Measurements from ENCODE around the gene BRSK2. TPM values are rescaled to one million over a fixed set of nuclear protein-coding genes. Genes with fewer than 3 reads are reported as not detected.

Gene BRSK2
- total and polyA plus RNA-seq, 9 of the 15 experiments (the other 6 are each of a cell fraction or from before 2014, with no cell fraction given): 0.06 to 0.52 (median 0.18) TPM; not detected in 5

DNA sequence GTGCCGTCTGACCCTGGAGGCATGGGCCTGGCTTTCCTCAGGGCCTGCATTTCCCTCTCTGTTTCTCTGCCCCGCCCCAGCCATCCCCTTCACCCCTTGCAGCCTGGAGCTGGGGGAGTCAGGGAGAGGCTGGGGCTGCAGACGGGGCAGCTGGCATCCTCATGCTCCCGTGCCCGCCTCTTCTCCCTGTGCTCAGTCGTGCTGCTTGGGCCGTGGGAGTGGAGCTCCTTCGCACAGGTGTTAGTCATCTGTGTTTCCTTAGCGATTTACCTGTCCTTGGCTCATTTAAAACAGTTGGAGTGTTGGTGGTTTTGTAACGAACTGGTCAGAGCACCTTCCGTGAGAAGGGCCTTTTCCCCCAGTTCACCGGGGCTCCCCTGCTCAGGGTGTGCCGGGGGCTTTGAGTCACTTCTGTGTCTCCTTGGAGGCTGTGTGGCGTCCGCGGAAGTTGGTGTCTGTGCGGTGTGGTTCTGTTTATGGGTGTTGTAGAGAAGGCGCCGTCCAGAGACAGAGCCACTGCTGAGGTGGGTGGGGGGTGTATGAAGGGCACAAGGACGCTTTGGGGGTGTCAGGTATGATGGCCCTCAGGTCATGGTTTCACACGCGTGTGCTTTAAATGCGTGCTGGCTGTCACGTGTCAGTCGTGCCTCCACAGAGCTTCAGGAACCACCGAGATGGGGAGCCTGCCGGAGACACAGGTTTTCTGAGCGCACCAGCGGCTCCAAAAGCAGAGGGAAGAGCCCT lies 19.5 kb downstream of the BRSK2 start:
- TF ChIP-seq, protein P1, sequence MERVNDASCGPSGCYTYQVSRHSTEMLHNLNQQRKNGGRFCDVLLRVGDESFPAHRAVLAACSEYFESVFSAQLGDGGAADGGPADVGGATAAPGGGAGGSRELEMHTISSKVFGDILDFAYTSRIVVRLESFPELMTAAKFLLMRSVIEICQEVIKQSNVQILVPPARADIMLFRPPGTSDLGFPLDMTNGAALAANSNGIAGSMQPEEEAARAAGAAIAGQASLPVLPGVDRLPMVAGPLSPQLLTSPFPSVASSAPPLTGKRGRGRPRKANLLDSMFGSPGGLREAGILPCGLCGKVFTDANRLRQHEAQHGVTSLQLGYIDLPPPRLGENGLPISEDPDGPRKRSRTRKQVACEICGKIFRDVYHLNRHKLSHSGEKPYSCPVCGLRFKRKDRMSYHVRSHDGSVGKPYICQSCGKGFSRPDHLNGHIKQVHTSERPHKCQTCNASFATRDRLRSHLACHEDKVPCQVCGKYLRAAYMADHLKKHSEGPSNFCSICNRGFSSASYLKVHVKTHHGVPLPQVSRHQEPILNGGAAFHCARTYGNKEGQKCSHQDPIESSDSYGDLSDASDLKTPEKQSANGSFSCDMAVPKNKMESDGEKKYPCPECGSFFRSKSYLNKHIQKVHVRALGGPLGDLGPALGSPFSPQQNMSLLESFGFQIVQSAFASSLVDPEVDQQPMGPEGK (CRISPR knock-in tag; IDR thresholded peaks at IDR 0.05; ENCODE audit: borderline replicate concordance): no peak
- TF ChIP-seq LARP7 (IDR thresholded peaks at IDR 0.05) (no peak), MTA3 (IDR thresholded peaks at IDR 0.05; ENCODE audit: borderline replicate concordance) (no peak), CCAR2 (IDR thresholded peaks at IDR 0.05; ENCODE audit: low read depth, low read length) (no peak), ZKSCAN8 (CRISPR knock-in tag; IDR thresholded peaks at IDR 0.05) (no peak), TGIF2 (CRISPR knock-in tag; IDR thresholded peaks at IDR 0.05) (no peak), CEBPG (CRISPR knock-in tag; IDR thresholded peaks at IDR 0.05) (no peak), CEBPG (tag; conservative IDR thresholded peaks at IDR 0.05 in 1 of 2, IDR thresholded peaks at IDR 0.05 in 1 of 2) (no peak), KAT8 (IDR thresholded peaks at IDR 0.05; ENCODE audit: low read depth) (no peak), ADNP (tag; IDR thresholded peaks at IDR 0.05) (no peak), THRA (IDR thresholded peaks at IDR 0.05) (no peak), ZNF311 (CRISPR knock-in tag; IDR thresholded peaks at IDR 0.05) (no peak), TCF15 (CRISPR knock-in tag; IDR thresholded peaks at IDR 0.05) (no peak), CBFA2T2 (conservative IDR thresholded peaks at IDR 0.05) (no peak), FOXA1 (IDR thresholded peaks at IDR 0.05; ENCODE audit: borderline replicate concordance) (no peak)
- DNase-seq (ENCODE audit: extremely low read depth in 1 of 4, low spot score in 3 of 4) (no peak), FAIRE-seq (no peak), ATAC-seq (no peak)
- Histone ChIP-seq H3K9me3 (replicated peaks; ENCODE audit: control insufficient read depth, insufficient read depth, low read depth, low read length) (no peaks in the 10 kb centered on the region), H3K79me2 (ENCODE audit: control insufficient read depth, insufficient read depth, low read length) (no peaks in the 10 kb centered on the region), H3K4me2 (ENCODE audit: insufficient read depth, low read length) (no peak overlapping the region), H3K27me3 (ENCODE audit: control insufficient read depth in 2 of 2, insufficient read depth in 2 of 2, low read length in 2 of 2) (peaks cover 0 to 10% of the 10 kb centered on the region in 2 experiments; a peak in 2 of 5 replicates), H3K9me1 (ENCODE audit: control insufficient read depth, insufficient read depth, low read length) (no peaks in the 10 kb centered on the region), H3K9ac (ENCODE audit: insufficient read depth in 1 of 2, low read depth in 2 of 2, low read length in 2 of 2) (no peak overlapping the region), H3K27ac (ENCODE audit: extremely low read depth, low read depth, low read length) (no peak overlapping the region), H2AFZ (ENCODE audit: low read depth, low read length) (no peak overlapping the region), H4K20me1 (replicated peaks; ENCODE audit: control insufficient read depth, insufficient read depth, low read length) (peaks cover 7% of the 10 kb centered on the region; the same call in 1 of the 2 replicates), H3K4me3 (no peak overlapping the region), H3K36me3 (ENCODE audit: control insufficient read depth, insufficient read depth, low read length) (no peaks in the 10 kb centered on the region), H3K4me1 (replicated peaks in 1 of 2; ENCODE audit: control insufficient read depth in 2 of 2, insufficient read depth in 2 of 2, low read length in 2 of 2) (peaks cover 0 to 19% of the 10 kb centered on the region in 2 experiments; a peak in 2 of 5 replicates)
- ChIA-PET POLR2A (no interaction called here), CTCF (ENCODE audit: low intra/inter-chr PET ratio) (interaction anchor here (0.5 kb wide), 1 partner anchor 1170 kb away, joined by 3 read pairs; no protein-coding TSS in a partner anchor)
- intact Hi-C loops (cut with micrococcal nuclease) (no loop called here), in situ Hi-C loops (cut with MboI) (no loop called here)
- BruUV-seq (replicated peaks): no TSS peak
- 9% methylated on average over 26 of the region's 29 CpGs for WGBS (ENCODE audit: insufficient coverage, low coverage, missing lambda C conversion rate)

All from K562 (cell line).